K562 (cell line): ENCODE results near the gene KBTBD2. TPM values are rescaled to one million over a fixed set of nuclear protein-coding genes. Genes with fewer than 3 reads are reported as not detected.

Experiments used
- ATAC-seq: fragments of 200-7000 bp; cut with Tn5 transposase; 3 replicates; pipeline ENCODE4 v1.9.1; 2020; ENCODE audit warnings: moderate library complexity
- BruUV-seq: library from RNA; stranded (reverse); fragments of 400-500 nt; replicated peaks from 2 replicates; lab custom pipeline; 2021; lab: Mats Ljungman, UMichigan
- CTCF ChIA-PET: fragments of 300-600 bp; formaldehyde crosslinking; extraction: SDS; loops from one replicate; lab custom pipeline; 2021; ENCODE audit warnings: low intra/inter-chr PET ratio; lab: Yijun Ruan, JAX
- POLR2A ChIA-PET: fragments of 300-600, 350-650 bp; sonication (Branson Sonifier 250); formaldehyde crosslinking; extraction: SDS; loops from one replicate; lab custom pipeline; 2021; ENCODE audit warnings: antibody characterized with exemption, inconsistent platforms; lab: Yijun Ruan, JAX
- DNase-seq, 4 experiments: peaks; one replicate each; pipeline versions ENCODE4 v3.0.0 to v3.0.0-alpha.2; 2011 to 2018; ENCODE audit warnings: low spot score in 3 of 4, mixed read lengths in 3 of 4; ENCODE audit errors: extremely low read depth in 1 of 4
- FAIRE-seq: peaks from 2 replicates; lab custom pipeline; 2011; peaks lifted over from hg19 to GRCh38; lab: Jason Lieb, UNC
- H2AFZ ChIP-seq: 2 replicates; pipeline ENCODE4 v1.6.0; 2011; ENCODE audit warnings: low read depth, low read length, control low read depth, inconsistent platforms
- H3K27ac ChIP-seq: fragments of 200-600 bp; 3 replicates; pipeline ENCODE4 v1.8.0; 2011; ENCODE audit warnings: low read depth, mild to moderate bottlenecking, control low read depth, inconsistent platforms, low read length, moderate library complexity, mixed read lengths; ENCODE audit errors: extremely low read depth
- H3K27me3 ChIP-seq, 2 experiments: fragments of 300-600 bp in 1 of 2; 2 replicates in 1 of 2; 3 replicates in 1 of 2; pipeline versions ENCODE4 v1.6.0 to v1.8.0; 2011; ENCODE audit warnings: inconsistent platforms in 2 of 2, low read length in 2 of 2, mild to moderate bottlenecking in 1 of 2, mixed read lengths in 1 of 2, moderate library complexity in 1 of 2; ENCODE audit not compliant: control insufficient read depth in 2 of 2, insufficient read depth in 2 of 2
- H3K36me3 ChIP-seq: fragments of 300-600 bp; 3 replicates; pipeline ENCODE4 v1.8.0; 2011; ENCODE audit warnings: mild to moderate bottlenecking, low read length, inconsistent platforms; ENCODE audit not compliant: control insufficient read depth, insufficient read depth
- H3K4me1 ChIP-seq, 2 experiments: fragments of 200-600 bp in 1 of 2; replicated peaks in 1 of 2; 2 replicates in 1 of 2; 3 replicates in 1 of 2; pipeline versions ENCODE4 v1.5.1 to v1.8.0; 2011; ENCODE audit warnings: inconsistent platforms in 2 of 2, low read length in 2 of 2, mild to moderate bottlenecking in 1 of 2, mixed read lengths in 1 of 2, moderate library complexity in 1 of 2; ENCODE audit not compliant: control insufficient read depth in 2 of 2, insufficient read depth in 2 of 2
- H3K4me2 ChIP-seq: 2 replicates; pipeline ENCODE4 v1.6.1; 2011; ENCODE audit warnings: low read length, control low read depth, inconsistent platforms, mixed read lengths; ENCODE audit not compliant: insufficient read depth
- H3K4me3 ChIP-seq: fragments of 200-600 bp; sonication (generic), shearing (Covaris generic); 2 replicates; pipeline ENCODE4 v1.5.1; 2016; ENCODE audit warnings: control low read depth, inconsistent platforms
- H3K79me2 ChIP-seq: fragments of 200-600 bp; 3 replicates; pipeline ENCODE4 v1.8.0; 2011; ENCODE audit warnings: low read length, inconsistent platforms; ENCODE audit not compliant: control insufficient read depth, insufficient read depth
- H3K9ac ChIP-seq, 2 experiments: 2 replicates each; pipeline versions ENCODE4 v1.6.0 to v1.6.1; 2011; ENCODE audit warnings: low read depth in 2 of 2, low read length in 2 of 2, control low read depth in 1 of 2, inconsistent platforms in 1 of 2, mild to moderate bottlenecking in 1 of 2, mixed read lengths in 1 of 2; ENCODE audit not compliant: insufficient read depth in 1 of 2
- H3K9me1 ChIP-seq: one replicate; pipeline ENCODE4 v1.6.0; 2011; ENCODE audit warnings: inconsistent platforms, mild to moderate bottlenecking, low read length, moderate library complexity; ENCODE audit not compliant: control insufficient read depth, insufficient read depth
- H3K9me3 ChIP-seq: replicated peaks from 2 replicates; pipeline ENCODE4 v1.5.1; 2011; ENCODE audit warnings: low read depth, low read length, inconsistent platforms; ENCODE audit not compliant: control insufficient read depth, insufficient read depth
- H4K20me1 ChIP-seq: replicated peaks from 2 replicates; pipeline ENCODE4 v1.6.1; 2011; ENCODE audit warnings: low read length, inconsistent platforms, mixed read lengths; ENCODE audit not compliant: control insufficient read depth, insufficient read depth
- NRF1 ChIP-seq, 2 experiments: fragments of 450-650 bp; IDR thresholded peaks in 1 of 2; conservative IDR thresholded peaks in 1 of 2; 2 replicates each; pipeline ENCODE4 v1.6.1; 2014; ENCODE audit warnings: mild to moderate bottlenecking in 2 of 2
- SMAD3 ChIP-seq: fragments of 450-650 bp; formaldehyde crosslinking; conservative IDR thresholded peaks from 2 replicates; pipeline ENCODE4 v1.4.0; 2020; ENCODE audit warnings: mild to moderate bottlenecking
- SUPT5H ChIP-seq: fragments of 450-650 bp; IDR thresholded peaks from 2 replicates; pipeline ENCODE4 v1.6.1; 2016
- WGBS: fragments of 100-300 bp; shearing (Covaris generic); methylation state at CpG from one replicate; pipeline ENCODE4 v1.1.6; 2016; ENCODE audit warnings: low coverage, mixed read lengths; ENCODE audit not compliant: insufficient coverage; ENCODE audit errors: missing lambda C conversion rate; 5-methylcytosine and 5-hydroxymethylcytosine counted together
- in situ Hi-C: fragments of 300-500 bp; cut with MboI; formaldehyde crosslinking; loops from 4 replicates; pipeline ENCODE4 v1.15.0; 2018; ENCODE audit warnings: inconsistent platforms, mixed read lengths
- intact Hi-C: fragments of 100-400 bp; cut with micrococcal nuclease; formaldehyde crosslinking; loops from 2 replicates; pipeline ENCODE4 v1.14.2; 2022
- polyA plus RNA-seq, 8 experiments: library from polyadenylated mRNA; depleted of rRNA in 4 of 8; stranded (reverse) in 5 of 8; unstranded in 3 of 8; fragments of >200 nt; fragmentation: Nextera tagmentation in 2 of 8; fragmentation: Illumina TruSeq in 1 of 8; extraction: Ambion mirVana in 2 of 8; extraction: Trizol in 1 of 8; gene quantifications; 2 replicates each; pipeline versions ENCODE4 v1.2.1 to v1.2.3, GENCODE V29; 2011 to 2014; ENCODE audit warnings: inconsistent platforms in 1 of 8, missing spikeins in 1 of 8
- total RNA-seq, 7 experiments: library from RNA; depleted of rRNA in 6 of 7; stranded (reverse); fragments of >200 nt in 6 of 7; fragmentation: Illumina TruSeq in 2 of 7; extraction: Trizol in 2 of 7; gene quantifications; 2 replicates each; pipeline versions ENCODE4 v1.2.1 to v1.2.3, GENCODE V29; 2011 to 2021; ENCODE audit warnings: low replicate concordance in 1 of 7
- TF ChIP-seq, protein P1 (sequence below), 2 experiments: fragments of 450-650 bp; IDR thresholded peaks; 2 replicates each; pipeline ENCODE4 v1.6.1; 2016; ENCODE audit warnings: mild to moderate bottlenecking in 2 of 2, borderline replicate concordance in 1 of 2, low read depth in 1 of 2, moderate library complexity in 1 of 2

KBTBD2 gene
- total and polyA plus RNA-seq, 9 of the 15 experiments (the other 6 are each of a cell fraction or from before 2014, with no cell fraction given): 22.8 to 62.2 (median 30.8) TPM

DNA sequence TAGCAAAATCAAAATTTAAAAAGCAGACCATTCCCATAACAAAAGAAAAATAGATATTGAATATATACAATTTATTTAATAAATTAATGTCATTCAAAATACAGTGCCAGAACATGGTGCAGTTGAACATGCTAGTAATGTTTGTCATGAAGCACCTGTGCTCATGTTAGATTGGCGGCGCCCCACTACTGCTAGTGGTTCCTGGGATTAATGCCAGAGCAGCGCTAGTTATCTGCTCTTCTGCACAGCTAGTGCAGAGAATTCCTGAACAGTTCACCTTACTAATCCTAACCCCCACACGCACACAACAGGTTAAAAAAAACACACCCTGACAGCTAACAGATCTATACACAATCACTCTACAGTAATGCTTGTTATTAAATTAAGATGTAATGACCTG lies 23.4 kb downstream of the KBTBD2 start:
- TF ChIP-seq NRF1 (conservative IDR thresholded peaks at IDR 0.05 in 1 of 2, IDR thresholded peaks at IDR 0.05 in 1 of 2): no peak
- TF ChIP-seq, protein P1, sequence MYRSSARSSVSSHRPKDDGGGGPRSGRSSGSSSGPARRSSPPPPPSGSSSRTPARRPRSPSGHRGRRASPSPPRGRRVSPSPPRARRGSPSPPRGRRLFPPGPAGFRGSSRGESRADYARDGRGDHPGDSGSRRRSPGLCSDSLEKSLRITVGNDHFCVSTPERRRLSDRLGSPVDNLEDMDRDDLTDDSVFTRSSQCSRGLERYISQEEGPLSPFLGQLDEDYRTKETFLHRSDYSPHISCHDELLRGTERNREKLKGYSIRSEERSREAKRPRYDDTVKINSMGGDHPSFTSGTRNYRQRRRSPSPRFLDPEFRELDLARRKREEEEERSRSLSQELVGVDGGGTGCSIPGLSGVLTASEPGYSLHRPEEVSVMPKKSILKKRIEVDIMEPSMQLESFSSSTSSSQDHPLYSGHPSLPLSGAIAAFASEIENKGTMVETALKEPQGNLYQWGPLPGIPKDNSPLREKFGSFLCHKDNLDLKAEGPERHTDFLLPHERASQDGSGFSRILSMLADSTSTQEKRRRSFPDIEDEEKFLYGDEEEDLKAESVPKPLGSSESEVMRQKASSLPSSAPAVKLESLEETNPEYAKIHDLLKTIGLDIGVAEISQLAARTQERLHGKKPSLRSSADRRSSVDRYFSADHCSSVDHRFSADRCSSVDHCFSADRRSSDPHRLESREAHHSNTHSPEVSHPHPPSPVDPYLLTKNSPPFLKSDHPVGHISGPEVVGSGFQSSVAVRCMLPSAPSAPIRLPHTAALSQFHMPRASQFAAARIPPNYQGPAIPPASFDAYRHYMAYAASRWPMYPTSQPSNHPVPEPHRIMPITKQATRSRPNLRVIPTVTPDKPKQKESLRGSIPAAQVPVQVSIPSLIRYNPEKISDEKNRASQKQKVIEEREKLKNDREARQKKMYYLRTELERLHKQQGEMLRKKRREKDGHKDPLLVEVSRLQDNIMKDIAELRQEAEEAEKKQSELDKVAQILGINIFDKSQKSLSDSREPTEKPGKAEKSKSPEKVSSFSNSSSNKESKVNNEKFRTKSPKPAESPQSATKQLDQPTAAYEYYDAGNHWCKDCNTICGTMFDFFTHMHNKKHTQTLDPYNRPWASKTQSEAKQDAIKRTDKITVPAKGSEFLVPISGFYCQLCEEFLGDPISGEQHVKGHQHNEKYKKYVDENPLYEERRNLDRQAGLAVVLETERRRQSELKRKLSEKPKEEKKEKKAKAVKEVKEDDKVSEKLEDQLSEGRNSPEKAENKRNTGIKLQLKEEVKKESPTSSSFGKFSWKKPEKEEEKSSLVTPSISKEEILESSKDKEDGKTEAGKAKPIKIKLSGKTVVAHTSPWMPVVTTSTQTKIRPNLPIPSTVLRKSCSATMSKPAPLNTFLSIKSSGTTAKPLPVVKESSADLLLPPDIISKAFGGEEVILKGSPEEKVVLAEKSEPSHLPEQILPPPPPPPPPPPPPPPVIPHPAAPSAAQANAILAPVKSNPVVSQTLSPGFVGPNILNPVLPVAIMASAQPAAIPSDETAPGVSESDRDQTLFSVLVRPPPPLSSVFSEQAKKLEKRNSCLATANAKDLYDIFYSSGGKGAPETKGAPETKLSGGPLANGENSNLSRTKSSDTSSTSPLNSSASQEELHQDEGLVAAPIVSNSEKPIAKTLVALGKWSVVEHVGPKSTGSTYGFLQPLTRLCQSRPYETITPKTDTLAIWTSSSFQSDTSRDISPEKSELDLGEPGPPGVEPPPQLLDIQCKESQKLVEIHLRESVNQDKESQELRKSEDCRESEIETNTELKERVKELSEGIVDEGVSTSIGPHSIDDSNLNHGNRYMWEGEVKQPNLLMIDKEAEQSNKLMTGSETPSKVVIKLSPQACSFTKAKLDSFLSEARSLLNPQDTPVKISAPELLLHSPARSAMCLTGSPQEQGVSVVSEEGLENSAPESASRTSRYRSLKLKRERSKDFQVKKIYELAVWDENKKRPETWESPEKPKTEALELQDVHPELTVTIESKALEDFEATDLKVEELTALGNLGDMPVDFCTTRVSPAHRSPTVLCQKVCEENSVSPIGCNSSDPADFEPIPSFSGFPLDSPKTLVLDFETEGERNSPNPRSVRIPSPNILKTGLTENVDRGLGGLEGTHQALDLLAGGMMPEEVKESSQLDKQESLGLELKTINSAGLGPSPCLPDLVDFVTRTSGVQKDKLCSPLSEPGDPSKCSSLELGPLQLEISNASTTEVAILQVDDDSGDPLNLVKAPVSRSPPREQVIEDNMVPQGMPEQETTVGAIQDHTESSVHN (IDR thresholded peaks at IDR 0.05; ENCODE audit: borderline replicate concordance in 1 of 2, low read depth in 1 of 2): no peak
- no peak for TF ChIP-seq SMAD3 (CRISPR knock-in tag)
- 0 out of 2 replicates have a peak, but pooled peaks have one; percentile 22 for TF ChIP-seq SUPT5H
- ChIA-PET CTCF (interaction anchor here (0.7 kb wide), 1 partner anchor 9 kb away, joined by 3 read pairs; no protein-coding TSS in a partner anchor), POLR2A (interaction anchor here (1.3 to 1.8 kb wide), 3 partner anchors 9 to 21 kb away, joined by 5 to 8 read pairs (median 5); no protein-coding TSS in a partner anchor)
- FAIRE-seq (no peak), DNase-seq (no peak), ATAC-seq (no peak)
- H3K79me2 ChIP-seq: peaks cover 13% of the 10 kb centered on the region
- no peaks in the 10 kb centered on the region for H3K9me1 ChIP-seq
- no TSS peak for BruUV-seq
- H3K9ac ChIP-seq: no peak overlapping the region
- no peaks in the 10 kb centered on the region for H3K4me1 ChIP-seq
- no peak overlapping the region for H2AFZ ChIP-seq
- intact Hi-C loops: no loop called here
- H3K36me3 ChIP-seq: peaks cover 59% of the 10 kb centered on the region
- H3K9me3 ChIP-seq: no peaks in the 10 kb centered on the region
- H3K27ac ChIP-seq: no peak overlapping the region
- in situ Hi-C loops: no loop called here
- H3K4me2 ChIP-seq: no peak overlapping the region
- no peaks in the 10 kb centered on the region for H3K27me3 ChIP-seq
- no peaks in the 10 kb centered on the region for H4K20me1 ChIP-seq
- H3K4me3 ChIP-seq: no peak overlapping the region
- WGBS: 79% methylated on average over 4 of the region's 4 CpGs
